Camera-type eye (tissue), 1 donor: ENCODE measurements around the gene WFDC5. TPM values are rescaled to one million over a fixed set of nuclear protein-coding genes. Genes with fewer than 3 reads are reported as not detected.

ENCODE experiments used
- total RNA-seq: library from RNA; depleted of rRNA; stranded (reverse); fragments of >200 nt; gene quantifications from one replicate; pipeline ENCODE4 v1.2.3, GENCODE V29; 2014

The WFDC5 gene
- not detected for total RNA-seq

GRCh38 chr20:45114465-45115385, at the start of gene WFDC5:
Gene WFDC5, minus strand, starts transcription at chr20:45115174. Its CDS starts 91 bp downstream, at chr20:45115083.

GRCh38 chr20:45124365-45124764, 9.4 kb upstream of the WFDC5 start, which contains the start of gene WFDC12:
Gene WFDC12, minus strand, starts transcription at chr20:45124465. Its CDS starts 18 bp downstream, at chr20:45124447.

GRCh38 chr20:45100563-45101245, 14.3 kb downstream of the WFDC5 start, which contains the start of gene KCNS1:
Gene KCNS1, minus strand, starts transcription at chr20:45101127. Its CDS starts 1,891 bp downstream, at chr20:45099236.

Other genes with a start within 250 kb of the WFDC5 start
- 128 TPM for gene YWHAB, start 229.5 kb downstream of the WFDC5 start, total RNA-seq
- 17.4 TPM for gene PABPC1L, start 205.1 kb downstream of the WFDC5 start, total RNA-seq
- 8.7 TPM for gene TOMM34, start 154.8 kb downstream of the WFDC5 start, total RNA-seq
- 40.8 TPM for gene STK4, start 148.7 kb downstream of the WFDC5 start, total RNA-seq
- gene KCNS1, start 14.0 kb downstream of the WFDC5 start, total RNA-seq: 1.5 TPM
- gene WFDC12, start 9.3 kb upstream of the WFDC5 start, total RNA-seq: not detected
- not detected for gene PI3, start 59.7 kb upstream of the WFDC5 start, total RNA-seq
- gene SEMG1, start 91.9 kb upstream of the WFDC5 start, total RNA-seq: not detected
- not detected for gene SEMG2, start 106.2 kb upstream of the WFDC5 start, total RNA-seq
- gene SLPI, start 139.4 kb upstream of the WFDC5 start, total RNA-seq: 61.1 TPM
- not detected for gene RBPJL, start 191.7 kb upstream of the WFDC5 start, total RNA-seq
- 11.4 TPM for gene MATN4, start 193.1 kb upstream of the WFDC5 start, total RNA-seq
- 42.4 TPM for gene SDC4, start 233.2 kb upstream of the WFDC5 start, total RNA-seq
- 32.8 TPM for gene SYS1, start 248.0 kb upstream of the WFDC5 start, total RNA-seq